Measurements from ENCODE around the gene KANSL1L. TPM values are rescaled to one million over a fixed set of nuclear protein-coding genes. Genes with fewer than 3 reads are reported as not detected.
"Not testable (repeated sequence)": the region's sequence is repeated elsewhere in the genome, so short reads cannot be mapped to it uniquely, and the experiment has no call there.

Gene KANSL1L
- total and polyA plus RNA-seq, 7 donors: 1.8 to 21.5 (median 14.9) TPM

DNA sequence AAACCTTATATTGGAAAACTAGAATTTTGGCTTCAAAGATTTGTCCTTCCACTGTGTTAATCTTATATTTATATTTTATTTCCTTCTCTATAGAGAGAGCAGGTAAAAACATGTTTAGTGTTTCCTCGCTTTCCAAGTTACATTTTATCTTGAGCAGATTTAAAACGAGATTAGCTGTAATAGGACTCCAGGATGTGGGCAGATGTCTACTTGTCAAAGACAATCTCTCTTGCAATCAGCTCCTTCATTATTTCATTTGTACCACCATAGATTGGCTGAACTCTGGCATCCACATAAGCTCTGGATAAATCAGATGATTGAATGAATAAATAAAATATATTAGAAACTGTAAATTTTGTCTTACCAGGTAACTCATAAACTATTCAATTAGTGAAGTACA lies 17.5 kb upstream of the KANSL1L start:
- Histone ChIP-seq H3K9me3 (peaks cover 21% of the 10 kb centered on the region), H3K27ac (no peak overlapping the region), H3K4me3 (no peak overlapping the region), H3K27me3 (ENCODE audit: insufficient read depth in 3 of 3, low read length in 2 of 3) (no peaks in the 10 kb centered on the region), H3K36me3 (ENCODE audit: insufficient read depth in 1 of 2, low read depth in 1 of 2) (peaks cover 0 to 16% of the 10 kb centered on the region in 2 donors), H3K4me1 (no peaks in the 10 kb centered on the region)
- DNase-seq (no peak), ATAC-seq (no peak)
- intact Hi-C loops (cut with DNase I): no loop called here
- WGBS, 3 donors: 51 to 64% (median 51%) methylated on average over 2 of the region's 2 CpGs
- TF ChIP-seq, protein P1, sequence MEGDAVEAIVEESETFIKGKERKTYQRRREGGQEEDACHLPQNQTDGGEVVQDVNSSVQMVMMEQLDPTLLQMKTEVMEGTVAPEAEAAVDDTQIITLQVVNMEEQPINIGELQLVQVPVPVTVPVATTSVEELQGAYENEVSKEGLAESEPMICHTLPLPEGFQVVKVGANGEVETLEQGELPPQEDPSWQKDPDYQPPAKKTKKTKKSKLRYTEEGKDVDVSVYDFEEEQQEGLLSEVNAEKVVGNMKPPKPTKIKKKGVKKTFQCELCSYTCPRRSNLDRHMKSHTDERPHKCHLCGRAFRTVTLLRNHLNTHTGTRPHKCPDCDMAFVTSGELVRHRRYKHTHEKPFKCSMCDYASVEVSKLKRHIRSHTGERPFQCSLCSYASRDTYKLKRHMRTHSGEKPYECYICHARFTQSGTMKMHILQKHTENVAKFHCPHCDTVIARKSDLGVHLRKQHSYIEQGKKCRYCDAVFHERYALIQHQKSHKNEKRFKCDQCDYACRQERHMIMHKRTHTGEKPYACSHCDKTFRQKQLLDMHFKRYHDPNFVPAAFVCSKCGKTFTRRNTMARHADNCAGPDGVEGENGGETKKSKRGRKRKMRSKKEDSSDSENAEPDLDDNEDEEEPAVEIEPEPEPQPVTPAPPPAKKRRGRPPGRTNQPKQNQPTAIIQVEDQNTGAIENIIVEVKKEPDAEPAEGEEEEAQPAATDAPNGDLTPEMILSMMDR (IDR thresholded peaks at IDR 0.05): no peak

DNA sequence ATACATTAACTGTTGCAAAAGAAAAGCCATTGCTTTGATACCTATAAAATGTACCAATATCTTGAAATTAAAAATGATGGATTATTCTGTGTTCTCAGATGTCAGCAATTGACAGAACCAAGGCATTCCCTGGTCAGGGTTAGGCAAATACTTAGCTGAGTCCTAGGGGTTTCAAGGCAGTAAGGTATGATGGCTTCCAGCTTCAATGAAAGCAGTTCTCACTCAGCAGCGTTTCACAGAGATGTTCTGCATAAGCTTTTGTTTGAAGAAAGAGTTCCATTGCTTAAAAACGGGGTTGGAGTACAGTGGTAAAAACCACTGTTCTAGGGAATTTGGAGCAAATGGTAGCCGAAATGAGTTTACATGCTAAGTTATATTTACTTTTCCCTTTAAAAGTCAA lies 17.0 kb upstream of the KANSL1L start:
- TF ChIP-seq, protein P1 (IDR thresholded peaks at IDR 0.05): no peak
- Histone ChIP-seq H3K9me3 (peaks cover 21% of the 10 kb centered on the region), H3K36me3 (ENCODE audit: insufficient read depth in 1 of 2, low read depth in 1 of 2) (peaks cover 0 to 12% of the 10 kb centered on the region in 2 donors), H3K4me3 (no peak overlapping the region), H3K4me1 (no peaks in the 10 kb centered on the region), H3K27ac (no peak overlapping the region), H3K27me3 (ENCODE audit: insufficient read depth in 3 of 3, low read length in 2 of 3) (no peaks in the 10 kb centered on the region)
- ATAC-seq (no peak), DNase-seq (no peak)
- intact Hi-C loops (cut with DNase I): no loop called here
- WGBS, 3 donors: 62 to 70% (median 66%) methylated on average over 3 of the region's 3 CpGs

DNA sequence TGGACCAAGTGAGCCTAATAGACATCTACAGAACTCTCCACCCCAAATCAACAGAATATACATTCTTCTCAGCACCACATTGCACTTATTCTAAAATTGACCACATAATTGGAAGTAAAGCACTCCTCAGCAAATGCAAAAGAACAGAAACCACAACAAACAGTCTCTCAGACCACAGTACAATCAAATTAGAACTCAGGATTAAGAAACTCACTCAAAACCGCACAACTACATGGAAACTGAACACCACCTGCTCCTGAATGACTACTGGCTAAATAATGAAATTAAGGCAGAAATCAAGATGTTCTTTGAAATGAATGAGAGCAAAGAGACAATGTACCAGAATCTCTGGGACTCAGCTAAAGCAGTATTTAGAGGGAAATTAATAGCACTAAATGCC lies 12.7 kb upstream of the KANSL1L start:
- H3K36me3 ChIP-seq (ENCODE audit: insufficient read depth in 1 of 2, low read depth in 1 of 2); H3K27ac ChIP-seq; H3K4me1 ChIP-seq; H3K27me3 ChIP-seq (ENCODE audit: insufficient read depth in 3 of 3, low read length in 2 of 3); DNase-seq; ATAC-seq; H3K4me3 ChIP-seq; intact Hi-C loops (cut with DNase I): not testable (repeated sequence)
- WGBS, 3 donors: 90 to 97% (median 95%) methylated on average over 1 of the region's 1 CpG
- peaks cover 21% of the 10 kb centered on the region for H3K9me3 ChIP-seq

DNA sequence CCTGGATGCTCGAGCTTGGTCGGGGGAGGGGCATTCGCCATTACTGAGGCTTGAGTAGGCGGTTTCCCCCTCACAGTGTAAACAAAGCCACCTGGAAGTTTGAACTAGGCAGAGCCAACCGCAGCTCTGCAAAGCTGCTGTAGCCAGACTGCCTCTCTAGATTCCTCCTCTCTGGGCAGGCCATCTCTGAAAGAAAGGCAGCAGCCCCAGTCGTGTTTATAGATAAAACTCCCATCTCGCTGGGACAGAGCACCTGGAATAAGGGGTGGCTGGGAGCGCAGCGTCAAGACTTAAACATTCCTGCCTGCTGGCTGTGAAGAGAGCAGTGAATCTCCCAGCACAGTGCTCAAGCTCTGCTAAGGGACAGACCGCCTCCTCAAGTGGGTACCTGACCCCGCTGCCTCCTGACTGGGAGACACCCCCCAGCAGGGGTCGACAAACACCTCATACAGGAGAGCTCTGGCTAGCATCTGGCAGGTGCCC lies 10.4 kb upstream of the KANSL1L start:
- 67 to 74% (median 72%) methylated on average over 12 of the region's 12 CpGs for WGBS, 3 donors
- H3K36me3 ChIP-seq (ENCODE audit: insufficient read depth in 1 of 2, low read depth in 1 of 2); H3K4me3 ChIP-seq; H3K27me3 ChIP-seq (ENCODE audit: insufficient read depth in 3 of 3, low read length in 2 of 3); ATAC-seq; H3K27ac ChIP-seq; DNase-seq; intact Hi-C loops (cut with DNase I); H3K4me1 ChIP-seq: not testable (repeated sequence)
- H3K9me3 ChIP-seq: peaks cover 21% of the 10 kb centered on the region

DNA sequence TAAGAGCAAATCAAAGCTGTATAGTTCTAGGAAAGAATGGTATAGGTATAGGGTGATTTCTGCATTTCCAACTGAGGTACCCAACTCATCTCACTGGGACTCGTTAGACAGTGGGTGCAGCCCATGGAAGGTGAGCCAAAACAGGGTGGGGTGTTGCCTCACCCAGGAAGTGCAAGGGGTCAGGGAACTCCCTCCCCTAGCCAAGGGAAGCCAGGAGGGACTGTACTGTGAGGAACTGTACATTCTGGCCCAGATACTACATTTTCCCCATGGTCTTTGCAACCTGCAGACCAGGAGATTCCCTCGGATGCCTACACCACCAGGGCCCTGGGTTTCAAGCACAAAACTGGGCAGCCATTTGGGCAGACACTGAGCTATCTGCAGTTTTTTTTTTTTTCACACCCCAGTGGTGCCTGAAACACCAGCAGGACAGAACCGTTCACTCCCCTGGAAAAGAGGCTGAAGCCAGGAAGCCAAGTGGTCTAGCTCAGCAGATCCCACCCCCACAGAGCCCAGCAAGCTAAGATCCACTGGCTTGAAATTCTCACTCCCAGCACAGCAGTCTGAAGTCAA lies 9.9 kb upstream of the KANSL1L start:
- H3K4me3 ChIP-seq; ATAC-seq; H3K4me1 ChIP-seq; DNase-seq; intact Hi-C loops (cut with DNase I); H3K36me3 ChIP-seq (ENCODE audit: insufficient read depth in 1 of 2, low read depth in 1 of 2); H3K27me3 ChIP-seq (ENCODE audit: insufficient read depth in 3 of 3, low read length in 2 of 3); H3K27ac ChIP-seq: not testable (repeated sequence)
- H3K9me3 ChIP-seq: peaks cover 18% of the 10 kb centered on the region
- 65 to 77% (median 68%) methylated on average over 3 of the region's 3 CpGs for WGBS, 3 donors

DNA sequence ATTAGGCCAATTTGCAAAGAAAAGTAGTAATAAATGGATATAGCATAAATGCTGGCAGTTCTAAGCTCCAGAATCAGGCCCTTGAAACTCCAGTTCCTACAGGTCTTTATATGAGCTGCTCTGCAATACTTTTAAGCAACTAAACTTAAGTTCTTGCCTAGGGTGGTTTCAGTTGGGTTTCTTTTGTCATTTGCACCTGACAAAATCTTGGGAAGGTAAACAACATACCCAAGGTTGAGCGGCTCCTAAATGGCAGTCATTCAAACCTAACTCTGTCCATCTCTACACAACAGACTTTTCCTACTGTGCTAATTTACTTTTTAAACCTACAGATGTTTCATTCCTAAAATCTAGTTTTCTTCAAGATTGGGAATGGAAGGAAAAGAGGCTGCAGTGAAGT lies 9.3 kb upstream of the KANSL1L start:
- H3K4me3 ChIP-seq: no peak overlapping the region
- intact Hi-C loops (cut with DNase I): no loop called here
- no peaks in the 10 kb centered on the region for H3K36me3 ChIP-seq (ENCODE audit: insufficient read depth in 1 of 2, low read depth in 1 of 2)
- TF ChIP-seq, protein P1 (IDR thresholded peaks at IDR 0.05): no peak
- H3K4me1 ChIP-seq: no peaks in the 10 kb centered on the region
- H3K27ac ChIP-seq: no peak overlapping the region
- DNase-seq: no peak
- WGBS, 3 donors: 97 to 100% (median 100%) methylated on average over 1 of the region's 1 CpG
- H3K27me3 ChIP-seq (ENCODE audit: insufficient read depth in 3 of 3, low read length in 2 of 3): no peaks in the 10 kb centered on the region
- ATAC-seq: no peak
- peaks cover 11% of the 10 kb centered on the region for H3K9me3 ChIP-seq
